Suprapubic skin (tissue), 4 donors: ENCODE data around the gene DPYSL4. TPM values are rescaled to one million over a fixed set of nuclear protein-coding genes. Genes with fewer than 3 reads are reported as not detected.
A peak's percentile ranks its signal among the peaks of the same experiment; 100 is the strongest.

ENCODE experiments used
- DNase-seq, 2 donors: peaks; one replicate each; pipeline ENCODE4 v3.0.0-alpha.2; 2019; ENCODE audit warnings: low spot score in 2 of 2
- H3K27ac ChIP-seq: fragments of 200-600 bp; sonication (generic); one replicate; pipeline ENCODE4 v1.5.1; 2019
- H3K27me3 ChIP-seq: fragments of 200-600 bp; sonication (generic); one replicate; pipeline ENCODE4 v1.5.1; 2019
- H3K36me3 ChIP-seq: fragments of 200-600 bp; sonication (generic); one replicate; pipeline ENCODE4 v1.5.1; 2019
- H3K4me1 ChIP-seq: fragments of 200-600 bp; sonication (generic); one replicate; pipeline ENCODE4 v1.5.1; 2019
- H3K4me3 ChIP-seq: fragments of 200-600 bp; sonication (generic); one replicate; pipeline ENCODE4 v1.5.1; 2019; ENCODE audit warnings: mild to moderate bottlenecking
- H3K9me3 ChIP-seq: fragments of 200-600 bp; sonication (generic); one replicate; pipeline ENCODE4 v1.5.1; 2019
- EP300 ChIP-seq: sonication (generic); formaldehyde crosslinking; IDR thresholded peaks from one replicate; pipeline ENCODE4 v1.6.1; 2017; ENCODE audit warnings: antibody characterized with exemption
- POLR2A ChIP-seq, 2 donors: fragments of 450-650 bp; IDR thresholded peaks; one replicate each; pipeline ENCODE4 v1.6.1; 2017; ENCODE audit warnings: antibody characterized with exemption in 2 of 2, mild to moderate bottlenecking in 2 of 2, moderate library complexity in 2 of 2
- POLR2AphosphoS5 ChIP-seq, 3 donors: sonication (generic); formaldehyde crosslinking; IDR thresholded peaks; one replicate each; pipeline ENCODE4 v1.6.1; 2017; ENCODE audit warnings: antibody characterized with exemption in 3 of 3
- WGBS: methylation state at CpG from one replicate; pipeline ENCODE4 v1.1.5; 2018; 5-methylcytosine and 5-hydroxymethylcytosine counted together
- total RNA-seq, 4 donors: library from RNA; depleted of rRNA; stranded (reverse); fragments of >200 nt; gene quantifications; one replicate each; pipeline ENCODE4 v1.1.0, GENCODE V29; 2016
- TF ChIP-seq, protein P1 (sequence below), 2 donors: fragments of 200-600 bp in 1 of 2; fragments of 450-650 bp in 1 of 2; sonication (generic) in 1 of 2; IDR thresholded peaks; one replicate each; pipeline ENCODE4 v1.5.1; 2016 to 2019; ENCODE audit warnings: antibody characterized with exemption in 2 of 2, mild to moderate bottlenecking in 1 of 2, moderate library complexity in 1 of 2

The DPYSL4 gene
- total RNA-seq, 4 donors from 2014 or later: 0.38 to 1.7 (median 0.91) TPM; not detected in 1

DNA sequence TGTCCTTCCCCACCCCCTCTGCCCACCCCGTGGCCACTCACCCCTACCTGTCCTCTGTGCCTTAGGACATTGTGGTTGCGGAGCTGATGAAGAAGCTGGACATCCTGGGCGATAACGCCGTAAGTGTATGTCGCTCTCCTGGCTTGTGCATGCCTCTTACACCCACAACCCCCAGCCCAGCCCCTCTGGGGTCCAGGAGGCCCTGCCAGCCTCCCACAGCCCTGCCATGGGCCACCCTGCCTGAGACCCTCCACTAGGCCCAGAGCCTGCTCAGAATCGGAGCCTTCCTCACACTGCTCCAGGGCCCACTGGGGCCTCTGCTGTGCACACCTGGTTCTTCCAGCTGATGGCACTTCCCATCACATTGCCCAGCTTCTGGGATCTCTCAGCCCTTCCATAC, 36.8 kb upstream of the DPYSL4 start:
- TF ChIP-seq EP300 (no peak), POLR2A (IDR thresholded peaks at IDR 0.05) (no peak)
- TF ChIP-seq, protein P1, sequence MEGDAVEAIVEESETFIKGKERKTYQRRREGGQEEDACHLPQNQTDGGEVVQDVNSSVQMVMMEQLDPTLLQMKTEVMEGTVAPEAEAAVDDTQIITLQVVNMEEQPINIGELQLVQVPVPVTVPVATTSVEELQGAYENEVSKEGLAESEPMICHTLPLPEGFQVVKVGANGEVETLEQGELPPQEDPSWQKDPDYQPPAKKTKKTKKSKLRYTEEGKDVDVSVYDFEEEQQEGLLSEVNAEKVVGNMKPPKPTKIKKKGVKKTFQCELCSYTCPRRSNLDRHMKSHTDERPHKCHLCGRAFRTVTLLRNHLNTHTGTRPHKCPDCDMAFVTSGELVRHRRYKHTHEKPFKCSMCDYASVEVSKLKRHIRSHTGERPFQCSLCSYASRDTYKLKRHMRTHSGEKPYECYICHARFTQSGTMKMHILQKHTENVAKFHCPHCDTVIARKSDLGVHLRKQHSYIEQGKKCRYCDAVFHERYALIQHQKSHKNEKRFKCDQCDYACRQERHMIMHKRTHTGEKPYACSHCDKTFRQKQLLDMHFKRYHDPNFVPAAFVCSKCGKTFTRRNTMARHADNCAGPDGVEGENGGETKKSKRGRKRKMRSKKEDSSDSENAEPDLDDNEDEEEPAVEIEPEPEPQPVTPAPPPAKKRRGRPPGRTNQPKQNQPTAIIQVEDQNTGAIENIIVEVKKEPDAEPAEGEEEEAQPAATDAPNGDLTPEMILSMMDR (IDR thresholded peaks at IDR 0.05): no peak
- H3K4me3 ChIP-seq: no peak overlapping the region
- no peaks in the 10 kb centered on the region for H3K27me3 ChIP-seq
- H3K27ac ChIP-seq: no peak overlapping the region
- 96% methylated on average over 6 of the region's 7 CpGs for WGBS
- no peaks in the 10 kb centered on the region for H3K4me1 ChIP-seq
- no peaks in the 10 kb centered on the region for H3K9me3 ChIP-seq
- H3K36me3 ChIP-seq: no peaks in the 10 kb centered on the region
- peak in 1 of 2 donors; percentile 42 for DNase-seq

DNA sequence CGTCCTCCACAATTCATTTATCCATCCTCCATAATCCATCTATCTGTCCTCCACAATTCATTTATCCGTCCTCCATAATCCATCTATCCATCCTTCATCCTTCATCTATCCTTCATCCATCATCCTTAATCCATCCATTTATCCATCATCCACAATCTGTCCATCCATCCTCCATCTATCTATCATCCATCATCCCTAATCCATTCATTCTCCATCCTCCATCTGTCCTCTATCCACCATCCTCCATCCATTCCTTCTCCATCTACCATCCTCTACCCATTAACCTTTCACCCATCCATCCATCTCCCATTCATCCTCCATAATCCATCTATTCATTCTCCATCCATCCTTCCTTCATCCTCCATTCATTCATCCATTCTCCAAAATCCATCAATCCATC, 36.0 kb upstream of the DPYSL4 start:
- no peak for DNase-seq
- H3K9me3 ChIP-seq: no peaks in the 10 kb centered on the region
- TF ChIP-seq, protein P1 (IDR thresholded peaks at IDR 0.05): no peak
- TF ChIP-seq EP300 (no peak), POLR2AphosphoS5 (IDR thresholded peaks at IDR 0.05) (no peak), POLR2A (IDR thresholded peaks at IDR 0.05) (no peak)
- H3K4me3 ChIP-seq: no peak overlapping the region
- H3K27ac ChIP-seq: no peak overlapping the region
- H3K4me1 ChIP-seq: no peaks in the 10 kb centered on the region
- no peaks in the 10 kb centered on the region for H3K36me3 ChIP-seq
- WGBS: 95% methylated on average over 2 of the region's 2 CpGs
- H3K27me3 ChIP-seq: no peaks in the 10 kb centered on the region

DNA sequence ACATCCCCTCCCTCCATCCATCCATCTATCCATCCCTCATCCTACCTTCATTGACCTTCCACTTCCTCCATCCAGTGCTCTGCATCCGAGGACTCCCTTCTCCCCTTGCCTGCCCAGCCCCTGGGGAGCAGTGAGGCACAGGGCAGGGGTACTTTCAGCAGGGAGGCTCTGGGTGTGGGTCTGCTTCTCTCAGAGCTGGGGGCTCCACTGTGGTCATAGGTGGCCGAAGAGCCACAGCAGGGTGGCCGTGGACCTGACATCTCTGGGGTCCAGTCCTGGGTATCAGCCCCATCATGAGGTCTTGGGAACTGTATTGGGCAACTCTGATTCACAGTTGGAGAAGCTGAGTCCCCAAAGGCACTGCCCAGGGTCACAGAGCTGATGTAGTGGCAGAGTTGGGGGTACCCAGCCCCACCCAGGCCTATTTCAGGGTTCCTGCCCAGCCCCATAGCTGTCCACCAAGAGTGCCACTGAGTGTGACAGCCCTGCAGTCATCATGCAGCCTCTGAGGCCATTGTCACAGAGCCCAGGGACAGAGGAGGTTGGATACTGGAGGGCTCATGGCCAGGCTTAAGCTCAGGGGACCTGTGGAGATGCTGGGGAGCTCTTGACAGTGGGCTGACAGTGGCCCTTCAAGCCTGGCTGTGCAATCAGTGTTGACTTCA, 35.3 kb upstream of the DPYSL4 start:
- no peaks in the 10 kb centered on the region for H3K9me3 ChIP-seq
- H3K4me1 ChIP-seq: no peaks in the 10 kb centered on the region
- 91% methylated on average over 3 of the region's 3 CpGs for WGBS
- no peak overlapping the region for H3K4me3 ChIP-seq
- no peaks in the 10 kb centered on the region for H3K36me3 ChIP-seq
- DNase-seq: no peak
- no peak overlapping the region for H3K27ac ChIP-seq
- TF ChIP-seq, protein P1 (IDR thresholded peaks at IDR 0.05): no peak
- TF ChIP-seq POLR2A (IDR thresholded peaks at IDR 0.05): no peak
- TF ChIP-seq EP300: no peak
- no peak for TF ChIP-seq POLR2AphosphoS5 (IDR thresholded peaks at IDR 0.05)
- no peaks in the 10 kb centered on the region for H3K27me3 ChIP-seq

DNA sequence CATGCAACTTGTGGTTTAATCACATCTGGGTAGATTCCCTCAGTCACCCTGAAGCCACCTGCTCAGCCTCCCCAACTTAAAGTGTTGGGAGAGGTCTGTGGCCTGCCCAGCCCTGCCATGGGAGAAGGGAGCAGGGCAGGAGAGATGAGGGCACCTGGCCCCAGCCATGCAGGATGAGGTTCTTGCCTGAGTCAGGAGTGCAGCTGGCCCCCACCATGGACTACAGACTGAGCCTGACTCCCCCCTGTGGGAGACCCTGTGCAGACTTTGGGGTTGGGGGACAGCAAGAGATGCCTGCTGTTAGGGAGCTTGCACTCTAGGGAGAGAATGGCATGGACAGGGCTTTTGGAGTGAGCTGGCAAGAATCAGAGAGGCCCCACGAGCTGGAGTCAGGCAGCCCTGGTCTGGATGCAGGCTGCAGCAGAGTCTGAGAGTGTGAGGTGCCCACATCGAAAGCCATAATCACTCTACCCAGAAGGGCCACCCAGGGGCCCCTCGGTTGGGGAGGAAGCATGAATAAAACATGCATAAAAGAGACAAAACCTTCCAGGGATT, 34.7 kb upstream of the DPYSL4 start:
- H3K9me3 ChIP-seq: no peaks in the 10 kb centered on the region
- H3K4me3 ChIP-seq: no peak overlapping the region
- no peaks in the 10 kb centered on the region for H3K4me1 ChIP-seq
- TF ChIP-seq, protein P1 (IDR thresholded peaks at IDR 0.05): no peak
- TF ChIP-seq POLR2A (IDR thresholded peaks at IDR 0.05): no peak
- no peak for TF ChIP-seq EP300
- no peak for TF ChIP-seq POLR2AphosphoS5 (IDR thresholded peaks at IDR 0.05)
- H3K27ac ChIP-seq: no peak overlapping the region
- WGBS: 57% methylated on average over 2 of the region's 3 CpGs
- H3K36me3 ChIP-seq: no peaks in the 10 kb centered on the region
- no peaks in the 10 kb centered on the region for H3K27me3 ChIP-seq
- DNase-seq: no peak

DNA sequence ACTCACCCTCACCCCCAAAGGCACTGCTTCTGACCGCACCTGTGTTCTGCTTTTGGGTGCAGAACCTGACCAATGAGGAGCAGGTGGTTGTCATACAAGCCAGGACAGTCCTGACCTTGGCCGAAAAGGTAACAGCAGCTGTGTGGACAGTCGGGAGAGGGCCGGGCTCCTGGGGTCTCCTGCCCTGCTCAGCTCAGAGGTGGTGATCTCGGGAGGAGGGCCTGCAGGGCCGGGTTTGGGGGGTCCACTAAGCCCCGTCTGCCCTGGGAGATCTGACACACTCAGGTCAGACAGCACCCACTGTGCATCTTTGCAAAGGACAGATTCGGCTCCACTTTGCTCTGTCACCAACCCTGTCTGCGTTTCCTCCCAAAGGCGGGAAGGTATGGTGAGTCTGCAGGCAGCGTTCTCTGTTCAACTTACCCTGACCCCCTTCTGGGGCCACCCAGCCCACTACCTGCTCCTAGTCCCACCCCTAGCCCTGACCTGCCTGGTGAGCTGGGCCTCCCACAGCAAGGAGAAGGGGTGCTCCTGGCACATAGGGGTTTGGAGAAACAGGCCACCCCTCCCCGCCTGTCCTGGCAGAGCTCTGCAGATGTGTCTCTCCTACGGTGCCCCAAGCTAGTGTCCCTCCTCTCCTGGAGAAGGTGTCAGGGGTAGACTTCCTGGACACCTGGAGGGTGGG, 33.7 kb upstream of the DPYSL4 start:
- TF ChIP-seq POLR2A (IDR thresholded peaks at IDR 0.05) (no peak), POLR2AphosphoS5 (IDR thresholded peaks at IDR 0.05) (no peak), EP300 (no peak)
- TF ChIP-seq, protein P1 (IDR thresholded peaks at IDR 0.05): no peak
- H3K9me3 ChIP-seq: no peaks in the 10 kb centered on the region
- H3K36me3 ChIP-seq: no peaks in the 10 kb centered on the region
- no peak overlapping the region for H3K4me3 ChIP-seq
- no peak for DNase-seq
- 96% methylated on average over 10 of the region's 13 CpGs for WGBS
- H3K27ac ChIP-seq: no peak overlapping the region
- no peaks in the 10 kb centered on the region for H3K27me3 ChIP-seq
- H3K4me1 ChIP-seq: no peaks in the 10 kb centered on the region
